ENCODE results near the gene PLAC1. TPM values are rescaled to one million over a fixed set of nuclear protein-coding genes. Genes with fewer than 3 reads are reported as not detected.

Gene PLAC1
- total RNA-seq, 1 donor, result 0.09 TPM

- H3K4me3 ChIP-seq (ENCODE audit: low read depth, low read length), result no peak overlapping the region
- no peak for TF ChIP-seq CTCF (IDR thresholded peaks at IDR 0.05; ENCODE audit: insufficient read depth, low read length)
- no peak for DNase-seq (ENCODE audit: low read depth)
Observed at GRCh38 chrX:134544513-134545151, 113.6 kb downstream of the PLAC1 start.

- no peak for DNase-seq (ENCODE audit: low read depth)
- TF ChIP-seq CTCF (IDR thresholded peaks at IDR 0.05; ENCODE audit: insufficient read depth, low read length), result no peak
- H3K4me3 ChIP-seq (ENCODE audit: low read depth, low read length), result no peak overlapping the region
Observed at GRCh38 chrX:134544135-134544512, 114.1 kb downstream of the PLAC1 start.

- no peak overlapping the region for H3K4me3 ChIP-seq (ENCODE audit: low read depth, low read length)
- no peak for DNase-seq (ENCODE audit: low read depth)
- no peak for TF ChIP-seq CTCF (IDR thresholded peaks at IDR 0.05; ENCODE audit: insufficient read depth, low read length)
Observed at GRCh38 chrX:134543288-134543687, 115.0 kb downstream of the PLAC1 start.

- DNase-seq (ENCODE audit: low read depth), result peak; percentile 61
- H3K4me3 ChIP-seq (ENCODE audit: low read depth, low read length), result no peak overlapping the region
- no peak for TF ChIP-seq CTCF (IDR thresholded peaks at IDR 0.05; ENCODE audit: insufficient read depth, low read length)
Observed at GRCh38 chrX:134542485-134542884, 115.8 kb downstream of the PLAC1 start.

- TF ChIP-seq CTCF (IDR thresholded peaks at IDR 0.05; ENCODE audit: insufficient read depth, low read length), result no peak
- no peak for DNase-seq (ENCODE audit: low read depth)
- no peak overlapping the region for H3K4me3 ChIP-seq (ENCODE audit: low read depth, low read length)
Observed at GRCh38 chrX:134541906-134542305, 116.4 kb downstream of the PLAC1 start.

GRCh38 chrX:134538316-134538715 lies 120.0 kb downstream of the PLAC1 start:
- H3K4me3 ChIP-seq (ENCODE audit: low read depth, low read length), result no peak overlapping the region
- no peak for TF ChIP-seq CTCF (IDR thresholded peaks at IDR 0.05; ENCODE audit: insufficient read depth, low read length)
- no peak for DNase-seq (ENCODE audit: low read depth)

All from fibroblast of the aortic adventitia (primary cell).